GM12872 (cell line): ENCODE data around the gene EFCAB12.

Experiments
- TF ChIP-seq, protein P1 (sequence below): IDR thresholded peaks from 3 replicates; pipeline ENCODE4 v1.5.1; 2011; ENCODE audit warnings: low read depth, mild to moderate bottlenecking, low read length, moderate library complexity; ENCODE audit not compliant: insufficient read depth

Gene EFCAB12

DNA sequence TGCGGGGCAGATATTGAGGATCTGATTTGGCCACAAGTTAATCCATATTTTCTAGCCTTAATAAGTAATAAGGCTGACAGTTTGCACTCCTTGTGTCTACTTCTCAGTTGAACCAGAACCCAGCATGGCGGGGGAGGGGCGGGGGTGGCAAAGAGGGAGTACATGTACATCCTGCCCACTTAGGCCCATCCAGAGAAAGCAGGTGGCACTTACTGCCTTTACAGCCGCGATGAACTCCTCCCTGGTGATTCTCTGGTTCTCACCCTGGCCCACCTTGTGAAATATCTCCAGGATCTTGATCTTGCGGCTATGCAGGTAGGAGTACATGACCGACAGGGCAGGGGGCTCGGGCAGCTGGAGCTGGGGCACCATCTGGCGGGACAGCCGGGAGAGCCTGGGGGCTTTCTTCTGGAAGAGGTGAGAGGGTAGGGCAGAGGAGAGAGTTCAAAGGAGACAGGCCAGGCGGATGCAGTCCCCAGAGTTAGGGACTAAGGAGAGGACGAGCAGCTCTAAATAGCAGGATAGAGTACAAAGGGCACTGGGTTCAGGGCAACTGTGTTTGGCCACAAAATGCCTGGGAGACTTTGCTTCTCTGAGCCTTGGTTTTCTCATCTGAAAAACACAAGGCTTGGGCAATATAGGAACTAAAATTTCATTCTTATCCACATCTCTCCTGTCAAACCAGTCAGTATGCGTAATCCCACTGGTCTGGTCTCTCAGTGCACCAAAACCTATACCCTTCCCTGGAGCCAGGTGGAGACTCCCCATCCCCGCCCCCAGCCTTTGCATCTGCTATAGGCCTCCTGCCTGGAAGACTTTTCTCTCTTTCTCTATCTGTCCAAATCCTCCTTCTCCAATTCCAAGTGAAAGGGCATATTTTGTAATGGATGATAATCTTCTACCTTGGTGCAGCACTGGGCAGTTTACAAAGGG lies 10.1 kb downstream of the EFCAB12 start:
- TF ChIP-seq, protein P1, sequence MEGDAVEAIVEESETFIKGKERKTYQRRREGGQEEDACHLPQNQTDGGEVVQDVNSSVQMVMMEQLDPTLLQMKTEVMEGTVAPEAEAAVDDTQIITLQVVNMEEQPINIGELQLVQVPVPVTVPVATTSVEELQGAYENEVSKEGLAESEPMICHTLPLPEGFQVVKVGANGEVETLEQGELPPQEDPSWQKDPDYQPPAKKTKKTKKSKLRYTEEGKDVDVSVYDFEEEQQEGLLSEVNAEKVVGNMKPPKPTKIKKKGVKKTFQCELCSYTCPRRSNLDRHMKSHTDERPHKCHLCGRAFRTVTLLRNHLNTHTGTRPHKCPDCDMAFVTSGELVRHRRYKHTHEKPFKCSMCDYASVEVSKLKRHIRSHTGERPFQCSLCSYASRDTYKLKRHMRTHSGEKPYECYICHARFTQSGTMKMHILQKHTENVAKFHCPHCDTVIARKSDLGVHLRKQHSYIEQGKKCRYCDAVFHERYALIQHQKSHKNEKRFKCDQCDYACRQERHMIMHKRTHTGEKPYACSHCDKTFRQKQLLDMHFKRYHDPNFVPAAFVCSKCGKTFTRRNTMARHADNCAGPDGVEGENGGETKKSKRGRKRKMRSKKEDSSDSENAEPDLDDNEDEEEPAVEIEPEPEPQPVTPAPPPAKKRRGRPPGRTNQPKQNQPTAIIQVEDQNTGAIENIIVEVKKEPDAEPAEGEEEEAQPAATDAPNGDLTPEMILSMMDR = no peak

DNA sequence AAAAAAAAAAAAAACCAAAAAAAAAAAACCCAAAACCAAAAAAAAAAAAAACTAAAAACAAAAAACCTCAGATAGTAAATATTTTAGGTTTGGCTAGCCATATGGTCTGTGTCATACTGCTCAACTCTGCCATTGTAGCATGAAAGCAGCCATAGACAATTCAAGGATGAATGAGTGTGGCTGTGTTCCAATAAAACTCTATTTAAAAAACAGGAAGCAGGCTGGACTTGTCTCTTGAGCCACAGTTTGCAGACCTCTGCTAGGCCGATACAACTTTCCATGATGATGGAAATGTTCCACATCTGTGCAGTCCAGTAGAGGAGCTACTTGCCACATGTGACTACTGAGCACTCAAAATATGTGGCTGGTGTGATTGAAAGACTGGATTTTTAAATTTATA lies 11.1 kb downstream of the EFCAB12 start:
- TF ChIP-seq, protein P1 = no peak

DNA sequence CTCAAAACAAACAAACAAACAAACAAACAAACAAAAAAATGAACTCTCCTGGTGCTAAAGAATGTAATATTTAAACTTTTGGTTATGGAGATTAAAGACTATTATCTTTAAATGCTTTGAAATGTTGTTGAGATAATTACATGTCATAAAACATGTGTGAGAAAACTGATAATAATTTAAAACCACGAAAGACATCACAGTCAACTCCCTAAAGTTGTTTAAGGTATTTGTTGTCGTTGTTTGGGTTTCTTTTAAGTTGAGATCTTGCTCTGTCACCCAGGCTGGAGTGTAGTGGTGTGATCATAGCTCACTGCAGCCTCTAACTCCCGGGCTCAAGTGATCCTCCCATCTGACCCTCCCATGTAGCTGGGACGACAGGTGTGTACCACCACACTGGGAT lies 12.0 kb downstream of the EFCAB12 start:
- TF ChIP-seq, protein P1 = no peak

DNA sequence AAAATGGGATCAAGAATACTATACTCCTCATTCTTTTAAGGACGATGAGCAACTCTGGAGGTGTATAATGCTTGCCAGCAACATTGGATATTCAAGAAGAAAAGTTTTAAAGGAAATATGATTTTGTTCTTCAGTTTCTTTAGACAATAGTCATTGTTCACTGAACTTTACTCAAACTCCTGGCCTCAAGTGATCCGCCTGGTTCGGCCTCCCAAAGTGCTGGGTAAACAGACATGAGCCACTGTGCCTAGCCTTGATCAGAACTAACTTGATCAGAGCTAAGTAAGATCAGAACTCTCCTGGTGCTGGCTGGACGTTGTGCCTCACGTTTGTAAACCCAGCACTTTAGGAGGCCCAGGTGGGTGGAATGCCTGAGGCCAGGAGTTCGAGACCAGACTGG lies 12.6 kb downstream of the EFCAB12 start:
- TF ChIP-seq, protein P1 = no peak

DNA sequence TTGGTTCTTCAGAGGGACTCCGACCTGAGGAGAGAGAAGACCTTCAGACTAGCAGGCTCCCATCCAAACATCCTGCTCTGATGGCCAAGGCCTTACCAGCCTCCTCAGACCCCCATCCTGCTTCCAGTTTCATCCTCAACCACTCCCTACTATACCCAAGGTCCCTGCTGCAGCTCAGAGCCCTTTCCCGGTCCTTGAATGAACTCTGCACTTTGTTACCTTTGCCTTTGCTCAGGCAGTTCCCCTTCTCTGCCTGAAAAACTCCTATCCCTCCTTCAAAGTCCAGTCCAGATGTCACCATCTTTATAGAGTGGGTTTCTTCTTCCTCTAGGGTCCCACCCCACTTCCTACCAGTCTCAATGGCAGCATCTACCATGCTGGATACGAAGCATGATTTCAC lies 13.1 kb downstream of the EFCAB12 start:
- TF ChIP-seq, protein P1 = no peak

DNA sequence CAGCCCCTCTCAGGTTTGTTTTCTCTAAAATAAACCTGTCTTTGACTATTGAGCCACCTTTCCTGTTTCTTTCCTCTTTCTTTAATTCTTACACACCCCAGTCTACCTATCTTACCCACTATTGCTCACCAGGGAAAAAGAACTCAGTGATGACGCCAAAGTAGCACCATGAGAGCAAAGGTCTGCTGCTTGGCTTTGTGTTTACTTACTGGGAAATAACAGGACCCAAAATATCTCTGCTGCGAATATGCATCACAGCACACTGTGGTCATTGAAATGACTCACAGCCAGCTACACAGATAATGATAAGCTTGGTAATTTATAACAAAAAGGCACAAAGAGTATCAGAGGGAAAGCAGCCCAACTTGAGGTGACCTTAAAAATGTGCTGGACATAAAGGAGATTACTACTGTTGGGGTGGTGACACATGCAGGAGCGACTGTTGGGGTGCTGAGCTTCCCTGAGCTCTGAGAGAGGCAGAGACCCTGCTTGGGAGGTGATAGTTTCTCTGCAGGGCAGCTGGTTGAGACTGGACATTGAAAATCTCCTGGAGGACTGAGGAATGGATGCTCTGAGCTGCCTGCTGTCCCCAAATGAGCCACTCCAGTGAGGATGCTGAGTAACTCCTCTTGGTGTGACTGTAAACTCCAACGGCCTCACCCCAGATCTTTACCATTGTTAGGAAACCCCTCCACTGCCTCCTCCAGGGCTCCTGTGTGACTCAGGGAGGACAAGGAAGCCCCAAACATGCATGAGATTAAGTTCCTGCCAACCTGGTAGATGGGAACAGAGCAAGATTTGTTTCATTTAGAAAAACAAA lies 14.5 kb downstream of the EFCAB12 start:
- TF ChIP-seq, protein P1 = no peak

DNA sequence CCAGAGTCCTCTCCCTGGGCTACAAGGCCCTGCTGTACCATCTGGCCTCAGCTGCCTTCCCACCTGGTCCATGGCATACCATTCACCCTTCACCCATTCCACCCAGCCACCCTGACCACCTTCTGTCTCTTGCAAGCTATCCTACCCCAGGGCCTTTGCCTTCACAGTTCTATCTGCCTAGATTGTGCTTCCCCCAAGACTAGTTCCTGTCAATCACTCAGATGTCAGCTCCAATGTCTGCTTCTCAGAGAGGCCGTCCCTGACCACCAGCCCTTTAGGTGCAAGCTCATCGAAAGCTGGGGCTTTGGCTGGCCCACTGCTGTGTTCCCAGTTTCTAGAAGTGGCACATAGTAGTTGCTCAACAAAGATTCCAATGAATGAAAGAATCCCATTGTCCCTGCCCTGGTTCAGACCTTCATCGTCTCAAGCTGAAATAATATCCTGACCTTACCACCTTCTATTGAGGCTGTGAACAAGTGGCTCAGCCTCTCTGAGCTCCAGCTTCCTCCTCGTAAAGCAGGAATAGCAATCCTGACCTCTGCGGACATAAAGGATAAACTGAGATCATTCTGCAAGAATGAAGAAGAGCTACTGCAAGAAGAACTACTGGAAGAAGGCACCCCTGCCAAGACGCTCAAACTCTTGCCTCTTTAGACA lies 15.8 kb downstream of the EFCAB12 start:
- TF ChIP-seq, protein P1 = no peak
